H1 (cell line): ENCODE measurements around the gene TSEN34.

ENCODE experiments used
- EZH2 ChIP-seq: fragments of 200-600 bp; sonication (generic); IDR thresholded peaks from 2 replicates; pipeline ENCODE4 v1.7.1; 2012; ENCODE audit warnings: low read depth, mild to moderate bottlenecking, moderate library complexity, low read length, inconsistent platforms; ENCODE audit not compliant: severe bottlenecking
- JUND ChIP-seq: IDR thresholded peaks from 2 replicates; pipeline ENCODE4 v1.6.1; 2011; ENCODE audit warnings: mild to moderate bottlenecking, improper control_type of control experiment, low read length
- MAFK ChIP-seq: IDR thresholded peaks from 2 replicates; pipeline ENCODE4 v1.6.1; 2012; ENCODE audit warnings: low read depth, mild to moderate bottlenecking, improper control_type of control experiment, low read length
- TF ChIP-seq, protein P1 (sequence below), 3 experiments: IDR thresholded peaks; 1 replicate in 2 of 3; 2 replicates in 1 of 3; pipeline versions ENCODE4 v1.5.1 to v1.6.1; 2011; ENCODE audit warnings: low read length in 3 of 3, mild to moderate bottlenecking in 3 of 3, inconsistent platforms in 2 of 3, low read depth in 1 of 3, moderate library complexity in 1 of 3; ENCODE audit not compliant: insufficient read depth in 1 of 3; ENCODE audit errors: control extremely low read depth in 1 of 3

DNA sequence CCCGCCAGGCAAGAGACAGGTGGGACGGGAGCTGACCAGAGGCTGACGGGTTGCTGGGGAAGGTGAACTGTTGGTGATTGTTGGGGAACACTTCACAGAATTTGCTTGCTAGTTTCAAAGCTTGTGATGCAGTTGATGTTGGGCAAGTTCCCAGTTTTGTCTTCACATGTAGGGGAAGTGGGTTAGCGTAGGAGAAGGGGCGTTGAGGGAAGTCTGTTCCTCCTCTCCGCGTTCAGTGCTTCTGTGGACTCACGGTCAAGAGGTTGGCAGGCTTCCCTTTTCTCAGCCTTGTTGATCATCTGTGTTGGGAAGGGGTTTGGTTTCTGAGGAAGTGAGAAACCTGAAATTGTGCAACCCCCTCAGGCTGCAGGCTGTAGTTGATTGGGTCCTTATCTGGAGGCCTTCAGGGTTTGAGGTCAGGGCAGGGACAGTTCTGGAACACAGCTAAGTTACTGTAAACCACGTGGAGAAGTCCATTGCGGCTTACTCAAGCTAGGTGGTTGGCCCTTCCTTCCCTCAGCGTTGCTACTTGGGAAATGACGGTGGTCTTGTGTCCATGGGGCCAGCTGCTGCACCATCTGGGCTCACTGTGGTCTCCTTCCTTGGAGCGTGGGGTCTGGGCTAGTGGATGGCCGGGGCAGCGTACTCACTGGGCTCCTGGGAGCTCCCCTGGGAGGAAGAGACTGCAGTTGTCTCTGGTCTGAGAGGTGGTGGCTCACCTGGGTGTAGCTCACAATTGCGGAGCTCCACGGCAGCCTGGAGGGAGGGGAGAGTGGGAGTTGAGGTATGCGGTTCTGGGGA lies 17.1 kb downstream of the TSEN34 start:
- TF ChIP-seq EZH2 (no peak), MAFK (no peak), JUND (no peak)
- TF ChIP-seq, protein P1, sequence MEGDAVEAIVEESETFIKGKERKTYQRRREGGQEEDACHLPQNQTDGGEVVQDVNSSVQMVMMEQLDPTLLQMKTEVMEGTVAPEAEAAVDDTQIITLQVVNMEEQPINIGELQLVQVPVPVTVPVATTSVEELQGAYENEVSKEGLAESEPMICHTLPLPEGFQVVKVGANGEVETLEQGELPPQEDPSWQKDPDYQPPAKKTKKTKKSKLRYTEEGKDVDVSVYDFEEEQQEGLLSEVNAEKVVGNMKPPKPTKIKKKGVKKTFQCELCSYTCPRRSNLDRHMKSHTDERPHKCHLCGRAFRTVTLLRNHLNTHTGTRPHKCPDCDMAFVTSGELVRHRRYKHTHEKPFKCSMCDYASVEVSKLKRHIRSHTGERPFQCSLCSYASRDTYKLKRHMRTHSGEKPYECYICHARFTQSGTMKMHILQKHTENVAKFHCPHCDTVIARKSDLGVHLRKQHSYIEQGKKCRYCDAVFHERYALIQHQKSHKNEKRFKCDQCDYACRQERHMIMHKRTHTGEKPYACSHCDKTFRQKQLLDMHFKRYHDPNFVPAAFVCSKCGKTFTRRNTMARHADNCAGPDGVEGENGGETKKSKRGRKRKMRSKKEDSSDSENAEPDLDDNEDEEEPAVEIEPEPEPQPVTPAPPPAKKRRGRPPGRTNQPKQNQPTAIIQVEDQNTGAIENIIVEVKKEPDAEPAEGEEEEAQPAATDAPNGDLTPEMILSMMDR (IDR thresholded peaks at IDR 0.05; ENCODE audit: control extremely low read depth in 1 of 3, insufficient read depth in 1 of 3, low read depth in 1 of 3, low read length in 3 of 3): no peak
